Activated naive CD4-positive, alpha-beta T cell treated with anti-CD3 and anti-CD28 coated beads, Interleukin-2, amount 50 U/mL, for 72 hours (primary cell): ENCODE data around the gene P2RX1. TPM values are rescaled to one million over a fixed set of nuclear protein-coding genes. Genes with fewer than 3 reads are reported as not detected.

Source experiments
- ATAC-seq, 2 donors: fragments of 150-1000 bp; cut with Tn5 transposase; 2 replicates each; pipeline ENCODE4 v1.10.0; 2021; ENCODE audit warnings: mild to moderate bottlenecking in 2 of 2, moderate library complexity in 2 of 2
- DNase-seq, 2 donors: peaks; one replicate each; pipeline ENCODE4 v3.0.0; 2021 to 2022; ENCODE audit warnings: low spot score in 2 of 2
- H3K27ac Mint-ChIP-seq, 2 donors: one replicate each; pipeline ENCODE4 v1.8.0; 2022; ENCODE audit warnings: mild to moderate bottlenecking in 2 of 2, mixed read lengths in 2 of 2
- H3K36me3 Mint-ChIP-seq, 2 donors: one replicate each; pipeline ENCODE4 v1.8.0; 2022; ENCODE audit warnings: mixed read lengths in 2 of 2
- H3K9me3 Mint-ChIP-seq, 2 donors: one replicate each; pipeline ENCODE4 v1.8.0; 2022; ENCODE audit warnings: mixed read lengths in 2 of 2
- total RNA-seq, 2 donors: library from RNA; stranded (reverse); gene quantifications; one replicate each; pipeline ENCODE4 v1.2.3, GENCODE V29; 2022

P2RX1 gene
- total RNA-seq = 1 to 10 TPM in 1 of 2 donors, under 1 TPM in 1; 0.14 to 1.5 TPM

DNA sequence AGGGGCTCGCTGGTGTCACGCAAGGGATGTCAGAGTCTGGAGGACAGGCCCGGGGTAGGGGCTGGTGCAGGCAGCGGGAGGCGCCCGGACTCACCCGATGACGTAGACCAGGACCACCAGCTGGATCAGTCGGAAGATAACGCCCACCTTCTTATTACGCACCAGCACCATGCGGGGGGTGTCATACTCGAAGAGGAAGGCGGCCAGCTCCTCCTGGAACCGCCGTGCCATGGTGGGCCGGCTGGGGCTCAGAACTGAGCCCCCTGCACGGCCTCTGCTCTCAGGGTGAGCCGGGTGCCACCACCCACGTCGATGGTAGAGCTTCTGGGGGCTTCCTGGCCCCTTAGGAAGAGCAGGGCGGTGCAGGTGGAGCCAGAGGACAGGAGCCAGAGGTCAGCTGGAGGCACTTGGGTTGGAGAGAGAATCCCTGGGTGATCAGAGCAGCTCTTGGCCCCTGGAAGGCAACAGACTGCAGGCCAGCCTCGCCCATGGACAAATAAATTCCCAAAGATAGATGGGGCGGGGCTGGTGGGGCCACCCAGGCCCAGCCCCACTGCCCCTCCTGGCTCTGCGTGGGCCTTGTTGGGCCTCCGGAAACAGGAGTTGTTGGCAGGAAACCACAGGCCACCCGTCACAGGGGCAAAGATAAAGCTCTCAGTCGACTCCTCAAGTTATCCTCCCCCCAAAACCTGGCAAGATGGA, at the start of gene P2RX1:
TSS of gene P2RX1 (minus strand) at position 471 of the 702 bp plus-strand sequence. CDS start at position 231, 240 bp downstream.
- DNase-seq (no peak), ATAC-seq (peak in 1 of 2 donors; percentile 27)
- H3K9me3 Mint-ChIP-seq = no peaks in the 10 kb centered on the region
- peak within 1 kb of the TSS; percentile 50 to 89 for H3K27ac Mint-ChIP-seq
- H3K36me3 Mint-ChIP-seq = peaks cover 0 to 11% of the 10 kb centered on the region in 2 donors

DNA sequence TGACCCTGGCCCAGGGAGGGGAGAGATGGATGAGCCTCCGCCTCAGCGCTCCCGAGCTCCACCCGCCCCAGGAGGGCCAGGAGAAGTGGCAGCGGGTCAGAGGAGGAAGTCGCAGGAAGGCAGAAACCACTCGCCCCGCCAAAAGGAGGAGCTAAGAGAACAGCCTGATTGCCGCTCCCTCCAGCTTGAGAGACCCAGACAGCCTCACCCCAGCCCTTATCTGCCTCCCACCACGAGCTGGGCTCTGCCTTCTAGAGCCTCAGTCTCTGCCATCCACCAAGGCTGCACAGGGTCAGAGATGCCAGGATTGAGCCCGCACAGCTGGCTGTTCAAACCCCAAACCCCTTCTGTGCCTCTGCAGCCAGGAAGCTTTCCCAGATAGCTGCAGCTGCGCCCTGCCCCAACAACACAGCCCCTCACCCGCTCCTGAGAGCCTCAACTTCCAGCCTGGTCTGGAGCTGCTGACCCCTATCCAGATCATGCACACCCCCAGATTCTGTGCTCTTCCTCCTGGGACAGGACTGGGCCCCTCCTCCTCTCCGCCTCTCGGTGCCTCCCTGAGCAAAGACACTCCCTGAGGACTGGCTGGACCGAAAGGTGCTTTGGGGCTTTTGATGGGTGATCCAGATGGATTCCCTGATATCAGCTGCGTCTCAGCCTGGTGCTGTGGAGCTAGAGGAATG, 49.0 kb upstream of the P2RX1 start:
- H3K27ac Mint-ChIP-seq = peak overlapping the region; percentile 72 to 74
- H3K36me3 Mint-ChIP-seq = peaks cover 0 to 5% of the 10 kb centered on the region in 2 donors
- peak; percentile 67 to 79 for DNase-seq
- peak; percentile 68 to 69 for ATAC-seq
- no peaks in the 10 kb centered on the region for H3K9me3 Mint-ChIP-seq

- Mint-ChIP-seq H3K9me3 (no peaks in the 10 kb centered on the region), H3K27ac (peak within 1 kb of the TSS; percentile 74 to 85), H3K36me3 (peaks cover 0 to 5% of the 10 kb centered on the region in 2 donors)
- peak; percentile 69 to 75 for DNase-seq
- peak; percentile 79 to 85 for ATAC-seq
Observed at GRCh38 chr17:3964203-3965117, 48.2 kb upstream of the P2RX1 start, which contains the start of gene ATP2A3. Gene ATP2A3 (minus strand): TSS chr17:3964437. CDS start chr17:3964291, 146 bp downstream.

DNA sequence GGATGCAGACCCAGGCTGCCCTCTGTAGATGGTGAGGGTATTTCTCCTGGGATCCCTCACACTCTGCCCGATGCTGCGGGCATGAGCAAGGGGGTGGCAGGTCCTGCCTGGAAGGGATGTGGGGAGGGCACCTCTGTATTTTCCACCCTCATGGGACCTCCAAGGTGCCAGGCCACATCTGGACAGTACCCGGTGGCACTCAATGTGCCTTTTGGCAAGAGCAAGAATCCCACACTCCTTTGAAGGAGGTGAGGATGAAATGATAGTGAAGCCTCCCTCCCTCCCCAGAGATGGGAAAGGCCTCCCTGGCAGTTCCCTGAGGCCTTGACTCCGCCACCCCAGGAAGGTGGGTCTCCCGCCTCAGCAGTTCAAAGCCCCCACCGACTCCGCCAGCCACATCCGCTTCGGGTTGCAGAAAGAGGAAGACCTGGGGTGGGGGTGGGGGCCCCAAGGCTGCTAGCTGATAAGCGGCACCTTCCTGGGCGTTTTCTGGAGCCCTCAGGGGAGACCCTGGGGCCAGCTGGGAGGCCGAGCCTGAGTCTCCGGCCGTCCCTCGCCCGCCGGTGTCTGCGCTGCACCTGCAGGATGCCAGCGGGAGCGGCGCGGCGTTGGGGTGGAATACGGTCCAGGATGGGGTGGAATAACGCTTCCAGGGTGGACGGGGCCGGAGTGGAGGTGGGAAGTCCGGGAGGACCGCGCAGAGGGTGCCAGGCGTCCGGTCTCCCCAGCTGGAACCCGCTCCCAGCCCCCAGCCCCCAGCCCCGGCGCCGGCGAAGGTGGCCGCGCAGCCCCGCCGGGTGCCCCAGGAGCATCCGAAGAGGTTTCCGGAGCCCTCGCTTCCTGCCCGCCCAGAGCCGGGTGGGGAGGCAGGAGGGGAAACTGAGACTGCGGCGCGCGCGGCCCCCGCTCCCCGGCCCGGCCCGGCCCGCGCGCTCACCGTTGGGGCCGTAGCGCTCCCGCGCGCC, 47.3 kb upstream of the P2RX1 start:
- ATAC-seq = peak; percentile 30
- no peaks in the 10 kb centered on the region for H3K9me3 Mint-ChIP-seq
- DNase-seq = peak; percentile 50 to 70
- H3K27ac Mint-ChIP-seq = peak overlapping the region in 1 of 2 donors; percentile 85
- peaks cover 0 to 5% of the 10 kb centered on the region in 2 donors for H3K36me3 Mint-ChIP-seq

DNA sequence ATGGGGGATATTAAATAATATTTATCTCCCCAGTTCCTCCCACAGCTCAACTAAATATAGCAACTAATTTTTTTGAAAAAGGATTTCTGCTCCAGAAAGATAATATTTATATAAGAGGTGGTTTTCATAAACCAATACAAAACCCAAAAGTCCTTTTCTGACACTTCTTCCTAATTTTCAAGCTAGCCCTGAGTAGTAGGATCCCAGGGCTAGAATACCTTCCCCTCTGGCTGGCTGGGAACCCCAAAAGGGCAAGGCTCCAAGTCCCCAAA, 46.6 kb upstream of the P2RX1 start:
- no peak for DNase-seq
- H3K36me3 Mint-ChIP-seq = peaks cover 0 to 5% of the 10 kb centered on the region in 2 donors
- no peaks in the 10 kb centered on the region for H3K9me3 Mint-ChIP-seq
- H3K27ac Mint-ChIP-seq = peak overlapping the region in 1 of 2 donors; percentile 85
- no peak for ATAC-seq

GRCh38 chr17:3962217-3962964, 46.1 kb upstream of the P2RX1 start:
- Mint-ChIP-seq H3K36me3 (peaks cover 0 to 5% of the 10 kb centered on the region in 2 donors), H3K9me3 (no peaks in the 10 kb centered on the region)
- no peak for DNase-seq

DNA sequence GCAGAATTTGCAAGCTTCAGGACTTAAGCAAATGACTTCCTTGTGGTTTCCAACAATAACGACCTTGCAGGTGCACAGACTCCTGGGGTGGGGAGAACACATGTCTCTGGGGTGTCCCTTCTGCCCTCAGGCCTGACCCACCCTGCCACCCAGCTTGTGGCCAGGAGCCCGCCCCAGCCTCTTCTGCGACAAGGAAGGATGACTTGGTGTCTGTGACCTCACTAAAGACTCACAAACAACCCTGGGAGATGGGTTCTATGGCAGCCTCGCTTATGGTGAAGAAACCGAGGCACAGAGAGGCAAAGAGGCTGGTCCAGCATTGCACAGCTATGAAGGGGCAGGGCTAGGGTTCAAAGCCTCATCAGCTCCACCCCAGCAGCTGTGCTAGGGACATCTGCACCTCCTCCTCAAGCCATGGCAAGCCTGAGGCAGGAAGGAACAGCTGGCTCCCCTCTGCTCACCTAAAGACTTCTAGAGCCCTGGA, 45.3 kb upstream of the P2RX1 start:
- H3K27ac Mint-ChIP-seq = peak overlapping the region in 1 of 2 donors; percentile 85
- DNase-seq (peak in 1 of 2 donors; percentile 62), ATAC-seq (peak in 1 of 2 donors; percentile 28)
- peaks cover 0 to 5% of the 10 kb centered on the region in 2 donors for H3K36me3 Mint-ChIP-seq
- no peaks in the 10 kb centered on the region for H3K9me3 Mint-ChIP-seq

More at GRCh38 chr17:3962217-3962964, 46.1 kb upstream of the P2RX1 start:
- peak overlapping the region in 1 of 2 donors; percentile 85 for H3K27ac Mint-ChIP-seq
- ATAC-seq = no peak

GRCh38 chr17:3960764-3961163, 44.5 kb upstream of the P2RX1 start:
- Mint-ChIP-seq H3K9me3 (no peaks in the 10 kb centered on the region), H3K36me3 (peaks cover 0 to 5% of the 10 kb centered on the region in 2 donors), H3K27ac (peak overlapping the region; percentile 56 to 77)
- DNase-seq (no peak), ATAC-seq (no peak)

DNA sequence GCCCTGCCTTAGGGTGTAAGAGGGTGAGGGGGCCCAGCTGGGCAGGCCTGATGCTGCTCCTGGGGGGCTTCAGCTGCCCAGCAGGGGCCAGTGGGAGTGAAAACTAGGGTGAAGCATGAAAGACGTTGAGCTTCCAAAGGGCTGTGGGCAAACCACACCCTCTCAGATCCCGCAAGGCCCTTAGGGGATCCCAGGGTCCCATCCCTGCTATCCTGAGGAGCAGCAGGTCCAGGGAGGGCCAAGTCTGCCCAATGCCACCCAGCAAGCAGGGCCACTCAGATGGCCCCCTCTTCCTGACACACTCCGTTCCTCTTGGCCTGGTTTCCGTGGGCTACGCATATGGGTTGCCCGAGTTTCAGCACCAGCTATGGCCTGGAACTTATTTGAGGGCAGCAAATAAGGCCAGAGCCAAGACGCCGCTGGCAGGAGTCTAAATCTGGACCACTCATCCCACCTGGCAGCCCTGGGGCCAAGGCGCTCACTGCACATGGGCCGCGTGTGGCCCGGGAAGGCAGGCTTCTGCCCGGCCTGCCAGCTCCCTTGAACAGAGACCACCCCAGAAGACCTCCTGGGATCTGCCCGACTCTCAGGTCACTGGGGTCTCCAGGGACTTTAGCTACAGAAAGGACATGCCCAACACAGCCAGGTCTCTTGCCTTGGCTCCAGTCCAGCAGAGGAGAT, 43.8 kb upstream of the P2RX1 start:
- ATAC-seq = no peak
- no peaks in the 10 kb centered on the region for H3K9me3 Mint-ChIP-seq
- H3K36me3 Mint-ChIP-seq = peaks cover 0 to 5% of the 10 kb centered on the region in 2 donors
- no peak for DNase-seq
- peak overlapping the region; percentile 56 to 83 for H3K27ac Mint-ChIP-seq

- ATAC-seq (no peak), DNase-seq (no peak)
- H3K27ac Mint-ChIP-seq = peak overlapping the region; percentile 56 to 83
- peaks cover 0 to 5% of the 10 kb centered on the region in 2 donors for H3K36me3 Mint-ChIP-seq
- no peaks in the 10 kb centered on the region for H3K9me3 Mint-ChIP-seq
Observed at GRCh38 chr17:3959295-3959899, 43.1 kb upstream of the P2RX1 start.

GRCh38 chr17:3957735-3958599, 41.7 kb upstream of the P2RX1 start:
- peaks cover 0 to under 1% of the 10 kb centered on the region in 2 donors for H3K36me3 Mint-ChIP-seq
- no peaks in the 10 kb centered on the region for H3K9me3 Mint-ChIP-seq
- H3K27ac Mint-ChIP-seq = peak overlapping the region; percentile 45 to 70
- DNase-seq = no peak
- no peak for ATAC-seq

GRCh38 chr17:3956983-3957382, 40.7 kb upstream of the P2RX1 start:
- peak overlapping the region; percentile 45 to 85 for H3K27ac Mint-ChIP-seq
- no peaks in the 10 kb centered on the region for H3K36me3 Mint-ChIP-seq
- DNase-seq (no peak), ATAC-seq (no peak)
- H3K9me3 Mint-ChIP-seq = no peaks in the 10 kb centered on the region

- peak overlapping the region; percentile 10 to 85 for H3K27ac Mint-ChIP-seq
- DNase-seq (no peak), ATAC-seq (no peak)
- H3K9me3 Mint-ChIP-seq = no peaks in the 10 kb centered on the region
- no peaks in the 10 kb centered on the region for H3K36me3 Mint-ChIP-seq
Observed at GRCh38 chr17:3956327-3956957, 40.2 kb upstream of the P2RX1 start.
